IMR-90 (cell line): ENCODE results near the gene PITPNM3. TPM values are rescaled to one million over a fixed set of nuclear protein-coding genes. Genes with fewer than 3 reads are reported as not detected.

Experiments
- ATAC-seq: fragments of 200-7000 bp; cut with Tn5 transposase; 2 replicates; pipeline ENCODE4 v1.9.1; 2020; ENCODE audit warnings: low read depth, mild to moderate bottlenecking, moderate library complexity
- BruUV-seq: library from RNA; stranded (reverse); fragments of 400-500 nt; replicated peaks from 2 replicates; lab custom pipeline; 2021; lab: Mats Ljungman, UMichigan
- CTCF ChIA-PET: fragments of 300-600 bp; formaldehyde crosslinking; extraction: SDS; loops from one replicate; lab custom pipeline; 2021; ENCODE audit warnings: antibody characterized with exemption; lab: Yijun Ruan, JAX
- POLR2A ChIA-PET: fragments of 300-600 bp; sonication (Branson Sonifier 250); formaldehyde crosslinking; loops from one replicate; lab custom pipeline; 2022; ENCODE audit warnings: antibody characterized with exemption; ENCODE audit not compliant: unreplicated experiment; lab: Charles Lee
- DNase-seq: peaks from one replicate; pipeline ENCODE4 v3.0.0; 2013
- H2AFZ ChIP-seq: replicated peaks from 2 replicates; pipeline ENCODE3; 2013; ENCODE audit warnings: low read length, mild to moderate bottlenecking; ENCODE audit not compliant: poor library complexity
- H2AK5ac ChIP-seq: 2 replicates; pipeline ENCODE4 v1.6.1; 2013; ENCODE audit warnings: low read depth, low read length, inconsistent platforms
- H2AK9ac ChIP-seq: replicated peaks from 2 replicates; pipeline ENCODE3; 2013; ENCODE audit warnings: mild to moderate bottlenecking, low read depth, low read length, moderate library complexity; ENCODE audit not compliant: poor library complexity
- H2BK120ac ChIP-seq: 2 replicates; pipeline ENCODE4 v1.6.1; 2013; ENCODE audit warnings: low read depth, low read length, inconsistent platforms
- H2BK15ac ChIP-seq: 3 replicates; pipeline ENCODE4 v1.6.1; 2013; ENCODE audit warnings: low read depth, low read length, inconsistent platforms
- H2BK20ac ChIP-seq: 2 replicates; pipeline ENCODE4 v1.6.1; 2013; ENCODE audit warnings: low read depth, mild to moderate bottlenecking, inconsistent platforms, low read length, moderate library complexity
- H2BK5ac ChIP-seq: 2 replicates; pipeline ENCODE4 v1.6.1; 2013; ENCODE audit warnings: mild to moderate bottlenecking, low read depth, low read length, inconsistent platforms; ENCODE audit not compliant: poor library complexity, severe bottlenecking
- H3K14ac ChIP-seq: replicated peaks from 2 replicates; pipeline ENCODE4 v1.6.1; 2013; ENCODE audit warnings: low read depth, low read length, inconsistent platforms
- H3K18ac ChIP-seq: 2 replicates; pipeline ENCODE4 v1.6.1; 2013; ENCODE audit warnings: low read depth, low read length, control low read depth
- H3K23ac ChIP-seq: 2 replicates; pipeline ENCODE4 v1.6.1; 2013; ENCODE audit warnings: low read depth, low read length, inconsistent platforms
- H3K27ac ChIP-seq: 2 replicates; pipeline ENCODE4 v1.5.1; 2013; ENCODE audit warnings: mild to moderate bottlenecking, control low read depth, low read length; ENCODE audit not compliant: insufficient read depth
- H3K27me3 ChIP-seq: 2 replicates; pipeline ENCODE4 v1.6.1; 2013; ENCODE audit warnings: low read length; ENCODE audit not compliant: control insufficient read depth, insufficient read depth
- H3K36me3 ChIP-seq: 2 replicates; pipeline ENCODE4 v1.6.1; 2013; ENCODE audit warnings: low read length, mixed read lengths; ENCODE audit not compliant: control insufficient read depth, insufficient read depth
- H3K4ac ChIP-seq: 2 replicates; pipeline ENCODE4 v1.6.1; 2013; ENCODE audit warnings: low read depth, low read length, inconsistent platforms
- H3K4me1 ChIP-seq: 2 replicates; pipeline ENCODE4 v1.6.1; 2013; ENCODE audit warnings: low read length, mixed read lengths; ENCODE audit not compliant: control insufficient read depth, insufficient read depth
- H3K4me2 ChIP-seq: 2 replicates; pipeline ENCODE4 v1.6.1; 2013; ENCODE audit warnings: low read depth, mild to moderate bottlenecking, control low read depth, low read length, moderate library complexity
- H3K4me3 ChIP-seq: 2 replicates; pipeline ENCODE4 v1.5.1; 2013; ENCODE audit warnings: low read depth, mild to moderate bottlenecking, control low read depth, low read length, moderate library complexity; ENCODE audit not compliant: insufficient read depth
- H3K56ac ChIP-seq: 2 replicates; pipeline ENCODE4 v1.6.1; 2013; ENCODE audit warnings: low read length, inconsistent platforms; ENCODE audit not compliant: insufficient read depth; ENCODE audit errors: extremely low read depth
- H3K79me1 ChIP-seq, 2 experiments: 2 replicates each; pipeline ENCODE4 v1.6.1; 2013; ENCODE audit warnings: low read length in 2 of 2, inconsistent platforms in 1 of 2, low read depth in 1 of 2
- H3K9ac ChIP-seq: 2 replicates; pipeline ENCODE4 v1.6.1; 2013; ENCODE audit warnings: low read depth, low read length, control low read depth
- H3K9me1 ChIP-seq: 2 replicates; pipeline ENCODE4 v1.6.1; 2013; ENCODE audit warnings: low read length, inconsistent platforms; ENCODE audit not compliant: insufficient read depth
- H3K9me3 ChIP-seq: 2 replicates; pipeline ENCODE4 v1.6.1; 2013; ENCODE audit warnings: low read length; ENCODE audit not compliant: control insufficient read depth, insufficient read depth
- H4K20me1 ChIP-seq: 2 replicates; pipeline ENCODE4 v1.6.1; 2013; ENCODE audit warnings: low read length, inconsistent platforms; ENCODE audit not compliant: insufficient read depth
- H4K5ac ChIP-seq: 2 replicates; pipeline ENCODE4 v1.6.1; 2013; ENCODE audit warnings: mild to moderate bottlenecking, low read depth, low read length, control low read depth
- H4K8ac ChIP-seq, 2 experiments: 2 replicates each; pipeline ENCODE4 v1.6.1; 2013; ENCODE audit warnings: low read depth in 2 of 2, low read length in 2 of 2, control low read depth in 1 of 2, inconsistent platforms in 1 of 2
- H4K91ac ChIP-seq: 2 replicates; pipeline ENCODE4 v1.6.1; 2013; ENCODE audit warnings: low read depth, low read length, inconsistent platforms; ENCODE audit not compliant: insufficient read depth
- BHLHE40 ChIP-seq: fragments of 150-350 bp; IDR thresholded peaks from 2 replicates; pipeline ENCODE4 v1.6.1; 2016; ENCODE audit warnings: mild to moderate bottlenecking, low read depth, low read length
- CEBPB ChIP-seq: IDR thresholded peaks from 2 replicates; pipeline ENCODE4 v1.6.1; 2012; ENCODE audit warnings: low read depth, low read length, improper control_type of control experiment
- CHD1 ChIP-seq: IDR thresholded peaks from 2 replicates; pipeline ENCODE4 v1.6.1; 2012; ENCODE audit warnings: low read depth, low read length, improper control_type of control experiment
- FOS ChIP-seq: fragments of 150-350 bp; IDR thresholded peaks from 2 replicates; pipeline ENCODE4 v1.6.1; 2016; ENCODE audit warnings: low read depth, low read length
- MAFK ChIP-seq: IDR thresholded peaks from 2 replicates; pipeline ENCODE4 v1.6.1; 2012; ENCODE audit warnings: low read depth, low read length, improper control_type of control experiment
- MAZ ChIP-seq: IDR thresholded peaks from 2 replicates; pipeline ENCODE4 v1.6.1; 2012; ENCODE audit warnings: low read depth, mild to moderate bottlenecking, low read length, improper control_type of control experiment, moderate library complexity, borderline replicate concordance
- MXI1 ChIP-seq: IDR thresholded peaks from 2 replicates; pipeline ENCODE4 v1.6.1; 2012; ENCODE audit warnings: low read depth, mild to moderate bottlenecking, low read length, moderate library complexity, borderline replicate concordance
- NFE2L2 ChIP-seq: fragments of 150-350 bp; IDR thresholded peaks from 2 replicates; pipeline ENCODE4 v1.6.1; 2016; ENCODE audit warnings: low read depth, mild to moderate bottlenecking, low read length
- POLR2A ChIP-seq: IDR thresholded peaks from 2 replicates; pipeline ENCODE4 v1.6.1; 2012; ENCODE audit warnings: mild to moderate bottlenecking, low read depth, low read length
- RAD21 ChIP-seq: IDR thresholded peaks from 2 replicates; pipeline ENCODE4 v1.6.1; 2012; ENCODE audit warnings: low read length, improper control_type of control experiment
- RCOR1 ChIP-seq: IDR thresholded peaks from 2 replicates; pipeline ENCODE4 v1.6.1; 2012; ENCODE audit warnings: mild to moderate bottlenecking, low read length, improper control_type of control experiment; ENCODE audit not compliant: insufficient replicate concordance
- RFX5 ChIP-seq: IDR thresholded peaks from 2 replicates; pipeline ENCODE4 v1.8.0; 2012; ENCODE audit warnings: low read depth, mild to moderate bottlenecking, low read length, moderate library complexity
- WGBS, 2 experiments: methylation state at CpG; one replicate each; pipeline versions ENCODE4 v1.1.5 to v1.1.7; 2013; ENCODE audit warnings: missing lambda C conversion rate in 2 of 2; ENCODE audit not compliant: insufficient read length in 1 of 2; ENCODE audit errors: extremely low coverage in 2 of 2; 5-methylcytosine and 5-hydroxymethylcytosine counted together
- dilution Hi-C: fragments of 300-500 bp; cut with HindIII; formaldehyde crosslinking; loops from one replicate; pipeline ENCODE4 v1.14.3; 2018; ENCODE audit warnings: low sequenced_read_pairs; ENCODE audit not compliant: unreplicated experiment
- in situ Hi-C: fragments of 300-500 bp; cut with MboI; formaldehyde crosslinking; loops from 3 replicates; pipeline ENCODE4 v1.14.3; 2019; ENCODE audit warnings: low sequenced_read_pairs, inconsistent platforms, mixed read lengths
- intact Hi-C: fragments of 100-400 bp; cut with micrococcal nuclease; formaldehyde crosslinking; loops from 2 replicates; pipeline ENCODE4 v1.10.0; 2022
- polyA plus RNA-seq, 3 experiments: library from polyadenylated mRNA; depleted of rRNA; stranded (reverse); fragments of >200 nt; gene quantifications; 2 replicates each; pipeline ENCODE4 v1.2.3, GENCODE V29; 2012; ENCODE audit warnings: low replicate concordance in 1 of 3
- total RNA-seq: library from RNA; depleted of rRNA; stranded (reverse); fragments of >200 nt; gene quantifications from 2 replicates; pipeline ENCODE4 v1.2.3, GENCODE V29; 2012
- TF ChIP-seq, protein P1 (sequence below): fragments of 150-350 bp; IDR thresholded peaks from 2 replicates; pipeline ENCODE4 v1.6.1; 2016; ENCODE audit warnings: low read depth, mild to moderate bottlenecking, low read length, moderate library complexity, borderline replicate concordance

The PITPNM3 gene
- total and polyA plus RNA-seq, 2 of the 4 experiments (the other 2 are of a cell fraction), result 0.54 to 1.7 TPM

DNA sequence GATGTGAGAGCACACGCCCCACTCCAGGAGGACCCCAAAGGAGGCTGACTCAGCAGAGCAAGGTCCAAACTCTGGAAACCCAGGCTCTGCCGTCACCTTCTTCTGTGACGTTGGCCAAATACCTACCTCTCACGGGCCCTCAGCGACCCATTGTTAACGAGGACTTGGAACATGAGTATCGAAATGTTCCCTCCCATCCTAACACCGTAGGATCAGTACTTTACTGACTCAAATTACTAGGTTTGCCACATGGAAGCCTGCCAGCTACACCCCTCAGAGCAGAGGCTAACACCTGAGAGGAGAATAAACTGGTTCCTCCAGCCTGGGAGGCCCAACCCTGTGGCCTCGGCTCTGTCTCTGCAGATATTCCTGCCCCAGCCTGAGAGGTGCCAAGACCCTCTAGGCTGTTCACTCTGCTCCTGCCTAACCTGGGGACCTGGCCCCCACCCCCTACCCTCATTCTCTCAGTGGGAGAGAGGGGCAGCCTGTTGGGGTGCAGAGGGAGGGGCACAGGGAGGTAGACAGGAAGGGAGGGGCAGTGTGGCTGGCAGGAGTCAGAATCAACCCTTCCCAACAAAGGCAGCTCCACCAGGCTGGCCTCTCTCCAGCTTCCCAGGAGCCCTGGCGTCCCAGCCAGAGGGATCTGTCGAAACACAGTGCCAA, 4.4 kb downstream of the PITPNM3 start:
- dilution Hi-C loops, result no loop called here
- ChIA-PET CTCF (no interaction called here), POLR2A (no interaction called here)

More for the DNA sequence above, 4.4 kb downstream of the PITPNM3 start:
- no peak overlapping the region for H2BK120ac ChIP-seq
- H2AK9ac ChIP-seq, result no peak overlapping the region
- H2BK5ac ChIP-seq, result no peak overlapping the region
- H3K79me1 ChIP-seq, result no peaks in the 10 kb centered on the region
- H4K20me1 ChIP-seq, result 0 out of 2 replicates have a peak, but pooled peaks cover 4% of the 10 kb centered on the region
- H2AFZ ChIP-seq, result no peak overlapping the region
- no peak overlapping the region for H3K14ac ChIP-seq
- H3K4ac ChIP-seq, result no peak overlapping the region
- ATAC-seq, result no peak
- H3K4me3 ChIP-seq, result no peak overlapping the region
- H3K4me1 ChIP-seq, result peaks cover 5% of the 10 kb centered on the region; the same call in 1 of the 2 replicates
- H2AK5ac ChIP-seq, result no peak overlapping the region; the same call in 1 of the 2 replicates
- in situ Hi-C loops (no loop called here), intact Hi-C loops (no loop called here)
- no peak overlapping the region for H2BK15ac ChIP-seq
- H3K36me3 ChIP-seq, result no peaks in the 10 kb centered on the region
- DNase-seq, result no peak
- H3K56ac ChIP-seq, result no peak overlapping the region
- no peak overlapping the region for H3K27ac ChIP-seq
- H2BK20ac ChIP-seq, result no peak overlapping the region
- no TSS peak for BruUV-seq
- no peaks in the 10 kb centered on the region for H3K9me3 ChIP-seq
- H3K9ac ChIP-seq, result no peak overlapping the region
- no peaks in the 10 kb centered on the region; the same call in 1 of the 2 replicates for H3K9me1 ChIP-seq
- H3K4me2 ChIP-seq, result no peak overlapping the region
- H3K27me3 ChIP-seq, result peaks cover 37% of the 10 kb centered on the region
- no peak overlapping the region for H4K91ac ChIP-seq
- TF ChIP-seq, protein P1, sequence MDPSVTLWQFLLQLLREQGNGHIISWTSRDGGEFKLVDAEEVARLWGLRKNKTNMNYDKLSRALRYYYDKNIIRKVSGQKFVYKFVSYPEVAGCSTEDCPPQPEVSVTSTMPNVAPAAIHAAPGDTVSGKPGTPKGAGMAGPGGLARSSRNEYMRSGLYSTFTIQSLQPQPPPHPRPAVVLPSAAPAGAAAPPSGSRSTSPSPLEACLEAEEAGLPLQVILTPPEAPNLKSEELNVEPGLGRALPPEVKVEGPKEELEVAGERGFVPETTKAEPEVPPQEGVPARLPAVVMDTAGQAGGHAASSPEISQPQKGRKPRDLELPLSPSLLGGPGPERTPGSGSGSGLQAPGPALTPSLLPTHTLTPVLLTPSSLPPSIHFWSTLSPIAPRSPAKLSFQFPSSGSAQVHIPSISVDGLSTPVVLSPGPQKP, result no peak
- no peak for TF ChIP-seq RFX5
- TF ChIP-seq CEBPB, result no peak
- no peak for TF ChIP-seq POLR2A
- no peak for TF ChIP-seq MAFK
- no peak for TF ChIP-seq MAZ
- no peak for TF ChIP-seq MXI1
- TF ChIP-seq RAD21, result no peak
- TF ChIP-seq CHD1, result no peak
- TF ChIP-seq BHLHE40, result no peak
- no peak for TF ChIP-seq NFE2L2
- TF ChIP-seq RCOR1, result no peak
- TF ChIP-seq FOS, result no peak
- H3K23ac ChIP-seq, result no peak overlapping the region
- H3K18ac ChIP-seq, result no peak overlapping the region
- H4K5ac ChIP-seq, result no peak overlapping the region
- WGBS, 2 experiments, result 80% methylated on average over 1 of the region's 11 CpGs; no CpG with 5 or more reads in 1 of the 2 experiments
- no peak overlapping the region for H4K8ac ChIP-seq
